NOMO-1 treated with DMSO at 0.1 percent for 48 hours (cell line): Measurements from ENCODE around the gene OTUD3.
"Not testable (repeated sequence)": the region's sequence is repeated elsewhere in the genome, so short reads cannot be mapped to it uniquely, and the experiment has no call there.

Experiments used
- DNase-seq: peaks from one replicate; lab custom pipeline; 2025; ENCODE audit not compliant: unreplicated experiment; lab: John Stamatoyannopoulos, UW

The OTUD3 gene

DNA sequence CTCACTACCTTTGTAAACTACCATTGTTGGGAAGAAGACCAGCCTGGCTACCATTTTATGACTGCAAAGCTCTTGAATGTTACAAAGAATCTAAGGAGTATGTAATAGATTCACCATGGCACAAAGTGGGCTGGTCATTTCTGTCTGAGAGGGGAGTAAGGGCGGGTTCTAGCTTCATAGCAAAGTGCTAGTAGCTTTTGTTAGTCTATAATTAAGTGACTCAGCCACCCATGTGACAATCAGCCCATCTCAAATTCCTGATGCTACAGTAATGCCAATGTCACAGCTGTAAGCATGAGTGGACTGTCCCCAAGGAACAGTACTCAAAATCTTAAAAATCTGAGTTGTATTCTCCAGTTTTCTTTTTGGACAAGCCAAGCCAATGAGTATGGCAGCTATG, 15.4 kb upstream of the OTUD3 start:
- DNase-seq = no peak

- DNase-seq = not testable (repeated sequence)
Observed at GRCh38 chr1:19868575-19868974, 13.6 kb upstream of the OTUD3 start.

- not testable (repeated sequence) for DNase-seq
Observed at GRCh38 chr1:19869453-19869852, 12.7 kb upstream of the OTUD3 start.

DNA sequence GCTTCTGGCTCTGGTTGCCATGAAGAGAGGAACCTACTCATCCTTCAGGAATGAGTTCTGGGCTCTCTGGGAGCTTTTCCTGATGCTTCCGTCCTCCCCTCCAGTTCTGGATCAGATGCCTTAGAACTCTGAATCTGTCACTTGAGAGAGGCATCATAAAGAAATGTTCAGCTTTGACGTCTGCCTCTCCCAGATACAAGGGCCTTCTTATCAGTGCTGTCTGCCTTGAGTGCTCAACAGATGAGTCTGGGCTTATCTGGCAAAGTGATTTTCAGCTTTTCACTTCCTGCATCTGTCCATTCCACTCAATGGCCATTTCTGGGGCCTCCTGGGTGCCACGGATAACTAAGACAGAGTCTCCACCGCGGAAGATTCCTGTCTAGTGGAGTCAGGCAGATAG, 12.3 kb upstream of the OTUD3 start:
- DNase-seq = no peak

DNA sequence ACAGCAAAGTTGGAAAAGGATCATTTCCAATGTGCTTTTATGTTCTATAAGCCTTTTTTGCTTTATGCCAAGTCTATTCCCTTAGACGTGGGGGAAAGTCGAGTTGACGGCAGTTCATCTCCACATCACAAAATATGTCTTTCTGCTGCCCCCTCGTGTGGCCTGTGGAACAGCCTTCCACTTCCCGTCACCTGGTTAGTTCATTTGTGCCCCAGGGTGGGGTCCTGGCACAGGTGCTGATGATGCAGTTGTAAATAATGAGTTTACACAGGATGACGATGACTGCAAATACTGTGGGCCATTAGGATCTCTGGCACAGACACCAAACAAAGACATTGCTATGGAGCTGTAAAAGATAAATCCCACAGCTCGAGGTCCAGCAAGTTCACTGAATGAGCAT, 10.0 kb upstream of the OTUD3 start:
- DNase-seq = no peak

- no peak for DNase-seq
Observed at GRCh38 chr1:19877181-19877750, 4.9 kb upstream of the OTUD3 start.

DNA sequence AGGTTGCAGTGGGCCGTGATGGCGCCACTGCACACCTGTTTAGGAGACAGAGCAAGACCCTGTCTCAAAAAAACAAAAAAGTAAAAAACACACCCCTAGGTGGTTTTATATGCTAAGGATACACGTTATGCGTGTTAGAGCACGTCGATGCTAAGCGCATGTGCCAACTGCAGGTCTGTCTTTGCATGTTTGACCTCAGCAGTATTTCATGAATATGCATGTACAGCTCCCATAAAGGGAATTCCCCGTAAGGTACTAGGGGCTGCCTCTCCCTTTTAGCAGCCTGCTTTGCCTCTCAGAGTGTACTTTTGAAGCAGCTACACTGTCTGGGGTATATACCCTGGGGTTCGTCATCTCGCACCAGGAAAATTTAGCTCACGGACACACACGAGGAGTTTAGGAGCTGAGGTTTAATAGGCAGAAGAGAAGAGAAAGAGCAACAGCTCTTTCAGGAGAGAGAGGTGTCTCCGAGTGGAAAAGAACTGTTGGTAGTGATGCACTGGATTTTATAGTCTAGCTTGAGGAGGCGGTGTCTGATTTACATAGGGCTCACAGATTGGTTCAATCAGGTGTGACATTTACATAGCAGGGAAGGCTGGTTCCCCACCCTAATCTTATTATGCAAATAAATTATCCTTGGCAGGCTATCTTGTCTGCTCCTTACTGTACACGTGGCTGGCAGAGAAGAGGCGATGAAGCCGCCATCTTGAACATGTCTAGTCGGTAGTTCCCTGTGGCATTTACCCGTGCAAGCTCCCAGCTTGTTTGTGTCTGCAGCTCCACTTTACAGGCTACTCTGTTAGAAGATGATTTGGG, 4.2 kb upstream of the OTUD3 start:
- no peak for DNase-seq

DNA sequence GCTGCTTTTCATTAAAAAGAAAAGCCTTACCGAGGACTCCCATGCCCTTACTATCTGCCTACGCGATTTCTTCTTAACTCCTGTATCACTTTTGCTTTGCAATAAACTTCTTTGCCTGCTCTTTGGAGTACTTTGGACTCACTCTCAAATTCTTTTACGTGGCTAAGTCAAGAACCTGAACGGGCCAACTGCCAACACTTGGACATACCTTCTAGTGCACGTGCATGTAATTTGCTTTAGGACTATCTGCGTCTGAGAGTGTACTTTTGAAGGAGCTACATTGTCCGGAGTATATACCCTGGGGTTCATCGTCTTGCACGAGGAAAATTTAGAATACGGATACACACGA, 3.6 kb upstream of the OTUD3 start:
- no peak for DNase-seq

- no peak for DNase-seq
Observed at GRCh38 chr1:19879227-19879626, 3.0 kb upstream of the OTUD3 start.

GRCh38 chr1:19879661-19880060, 2.5 kb upstream of the OTUD3 start:
- DNase-seq = no peak

DNA sequence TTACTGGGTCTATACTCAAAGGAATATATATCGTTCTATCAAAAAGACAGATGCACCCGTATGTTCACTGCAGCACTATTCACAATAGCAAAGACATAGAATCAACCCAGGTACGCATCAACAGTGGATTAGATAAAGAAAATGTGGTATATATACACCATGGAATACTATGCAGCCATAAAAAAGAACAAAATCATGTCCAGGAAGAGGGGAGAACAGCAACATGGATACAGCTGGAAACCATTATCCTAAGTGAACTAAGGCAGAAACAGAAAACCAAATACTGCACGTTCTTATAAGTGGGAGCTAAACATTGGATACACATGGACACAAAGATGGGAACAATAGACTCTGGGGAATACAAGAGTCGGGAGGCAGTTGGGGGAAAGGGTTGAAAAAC, 1.4 kb upstream of the OTUD3 start:
- not testable (repeated sequence) for DNase-seq

DNA sequence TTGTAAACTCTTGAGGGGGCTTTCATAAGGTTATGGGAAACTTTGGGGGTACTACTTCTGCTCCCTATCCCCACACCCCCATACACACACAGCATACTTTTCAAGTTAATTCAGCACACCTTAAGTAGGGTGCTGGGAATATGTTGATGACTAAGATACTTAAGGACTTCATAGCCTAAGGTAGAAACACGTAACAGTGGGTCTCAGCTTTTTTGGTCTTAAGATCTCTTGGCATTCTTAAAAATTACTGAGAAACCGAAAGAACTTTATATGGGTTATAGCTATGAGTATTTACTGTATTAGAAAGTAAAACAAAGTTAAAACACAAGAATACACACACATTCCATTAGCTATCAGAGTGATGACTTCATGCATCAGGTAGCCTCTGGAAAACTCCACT, 2.1 kb downstream of the OTUD3 start:
- no peak for DNase-seq

GRCh38 chr1:19885821-19886220, 3.6 kb downstream of the OTUD3 start:
- DNase-seq = no peak

GRCh38 chr1:19888112-19888511, 5.9 kb downstream of the OTUD3 start:
- no peak for DNase-seq

- no peak for DNase-seq
Observed at GRCh38 chr1:19889656-19890055, 7.5 kb downstream of the OTUD3 start.

GRCh38 chr1:19892129-19892528, 9.9 kb downstream of the OTUD3 start:
- DNase-seq = no peak

- no peak for DNase-seq
Observed at GRCh38 chr1:19892628-19893168, 10.5 kb downstream of the OTUD3 start.

DNA sequence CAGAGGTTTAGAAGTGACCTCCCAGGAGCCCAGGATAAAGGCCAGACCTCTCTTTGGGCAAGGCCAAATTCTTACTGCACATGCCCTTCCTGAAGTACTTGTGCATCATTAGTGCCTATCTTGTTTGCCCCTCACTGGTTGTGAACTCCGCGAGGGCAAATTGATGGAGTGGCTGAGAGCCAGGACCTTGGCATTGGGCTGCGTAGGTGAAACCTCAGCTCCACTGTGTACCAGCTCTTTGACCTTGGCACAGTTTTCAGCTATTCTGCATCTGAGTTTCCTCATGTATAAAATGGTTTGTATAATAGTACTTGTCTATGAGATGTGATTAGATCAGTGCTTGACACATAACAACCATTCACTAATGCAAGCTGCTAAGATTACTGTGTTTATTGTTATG, 11.5 kb downstream of the OTUD3 start:
- no peak for DNase-seq

DNA sequence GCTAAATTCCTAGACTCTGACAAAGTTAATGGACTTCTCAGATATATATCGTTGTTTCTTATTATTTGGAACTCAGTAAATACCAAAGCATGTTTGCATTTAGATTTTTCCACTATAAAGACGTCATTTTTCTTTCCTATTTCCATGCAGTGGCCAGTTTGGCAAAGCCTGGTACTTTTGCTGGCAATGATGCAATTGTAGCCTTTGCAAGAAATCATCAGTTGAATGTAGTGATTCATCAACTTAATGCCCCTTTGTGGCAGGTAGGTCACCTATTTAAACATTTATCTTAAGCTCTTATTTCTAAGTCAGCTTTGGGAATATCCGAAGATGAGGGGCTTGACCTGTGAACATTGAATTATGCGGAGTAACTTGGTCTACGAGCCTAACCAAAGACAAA, 12.0 kb downstream of the OTUD3 start:
- no peak for DNase-seq

- no peak for DNase-seq
Observed at GRCh38 chr1:19901653-19902052, 19.5 kb downstream of the OTUD3 start.

- DNase-seq = no peak
Observed at GRCh38 chr1:19903621-19904020, 21.4 kb downstream of the OTUD3 start.

DNA sequence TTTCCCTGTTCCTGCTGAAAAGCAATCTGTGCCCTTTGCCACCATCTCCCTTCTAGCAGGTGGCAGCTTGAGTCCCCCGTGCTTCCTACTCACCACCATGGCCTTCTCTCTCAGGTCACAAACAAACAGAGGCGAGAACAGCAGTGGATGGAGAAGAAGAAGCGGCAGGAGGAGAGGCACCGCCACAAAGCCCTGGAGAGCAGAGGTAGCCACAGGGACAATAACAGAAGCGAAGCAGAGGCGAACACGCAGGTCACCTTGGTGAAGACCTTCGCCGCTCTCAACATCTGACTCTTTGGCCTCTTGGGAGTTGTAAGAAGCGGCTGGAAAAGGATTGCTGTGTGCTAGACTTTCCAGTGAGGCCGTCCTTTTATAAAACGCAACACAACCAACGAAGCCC, 25.3 kb downstream of the OTUD3 start:
- DNase-seq = no peak

DNA sequence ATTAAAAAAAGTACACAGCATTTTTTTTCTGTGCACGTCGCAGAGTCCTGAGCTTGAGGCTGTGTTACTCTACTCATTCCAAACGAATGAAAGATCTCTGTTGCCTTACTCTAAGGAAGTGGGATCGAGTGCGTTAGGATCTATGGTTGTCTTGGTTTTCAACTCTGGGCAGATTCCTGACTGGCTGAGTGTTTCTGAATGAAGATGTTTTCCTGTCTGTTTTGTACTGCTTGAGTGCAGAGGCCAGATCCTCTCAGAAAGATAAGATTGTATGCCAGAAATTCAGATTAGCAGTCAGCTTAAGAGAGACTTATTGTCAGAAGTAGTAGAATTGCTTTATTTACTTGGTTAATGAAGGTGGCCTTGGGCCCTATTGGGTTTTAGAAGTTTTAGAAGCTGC, 27.2 kb downstream of the OTUD3 start:
- no peak for DNase-seq
